HG03439 (cell line): ENCODE results near the gene IMMT.

Experiments
- ATAC-seq: cut with Tn5 transposase; IDR thresholded peaks from one replicate; pipeline ENCODE4 v1.9.1; 2021; ENCODE audit warnings: mild to moderate bottlenecking, moderate library complexity; ENCODE audit not compliant: unreplicated experiment

The IMMT gene

GRCh38 chr2:86094229-86094628, 101.0 kb downstream of the IMMT start:
- ATAC-seq: no peak
